ENCODE data around the gene NRL. TPM values are rescaled to one million over a fixed set of nuclear protein-coding genes. Genes with fewer than 3 reads are reported as not detected.

Gene NRL
- polyA plus RNA-seq, 3 donors = 1.1 to 1.5 (median 1.3) TPM

- Mint-ChIP-seq H3K36me3 (no peaks in the 10 kb centered on the region), H3K4me3 (no peak overlapping the region), H3K27ac (no peak overlapping the region), H3K27me3 (ENCODE audit: low read depth in 3 of 3) (peaks cover 5 to 15% (median 15%) of the 10 kb centered on the region in 3 donors), H3K9me3 (no peaks in the 10 kb centered on the region), H3K4me1 (peaks cover 15% of the 10 kb centered on the region)
- no peak for DNase-seq
- H3K27ac ChIP-seq (ENCODE audit: low read depth in 1 of 2, low read length in 2 of 2) = no peak overlapping the region
- no peak overlapping the region for H3K4me2 ChIP-seq (replicated peaks; ENCODE audit: extremely low read depth, low read length, poor library complexity, severe bottlenecking)
- no peaks in the 10 kb centered on the region for H3K4me1 ChIP-seq (ENCODE audit: control insufficient read depth in 1 of 2, insufficient read depth in 2 of 2, low read length in 2 of 2)
- TF ChIP-seq, protein P1, sequence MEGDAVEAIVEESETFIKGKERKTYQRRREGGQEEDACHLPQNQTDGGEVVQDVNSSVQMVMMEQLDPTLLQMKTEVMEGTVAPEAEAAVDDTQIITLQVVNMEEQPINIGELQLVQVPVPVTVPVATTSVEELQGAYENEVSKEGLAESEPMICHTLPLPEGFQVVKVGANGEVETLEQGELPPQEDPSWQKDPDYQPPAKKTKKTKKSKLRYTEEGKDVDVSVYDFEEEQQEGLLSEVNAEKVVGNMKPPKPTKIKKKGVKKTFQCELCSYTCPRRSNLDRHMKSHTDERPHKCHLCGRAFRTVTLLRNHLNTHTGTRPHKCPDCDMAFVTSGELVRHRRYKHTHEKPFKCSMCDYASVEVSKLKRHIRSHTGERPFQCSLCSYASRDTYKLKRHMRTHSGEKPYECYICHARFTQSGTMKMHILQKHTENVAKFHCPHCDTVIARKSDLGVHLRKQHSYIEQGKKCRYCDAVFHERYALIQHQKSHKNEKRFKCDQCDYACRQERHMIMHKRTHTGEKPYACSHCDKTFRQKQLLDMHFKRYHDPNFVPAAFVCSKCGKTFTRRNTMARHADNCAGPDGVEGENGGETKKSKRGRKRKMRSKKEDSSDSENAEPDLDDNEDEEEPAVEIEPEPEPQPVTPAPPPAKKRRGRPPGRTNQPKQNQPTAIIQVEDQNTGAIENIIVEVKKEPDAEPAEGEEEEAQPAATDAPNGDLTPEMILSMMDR (IDR thresholded peaks at IDR 0.05) = no peak
- WGBS (ENCODE audit: insufficient coverage) = 91% methylated on average over 13 of the region's 26 CpGs
- H3K9me3 ChIP-seq (replicated peaks in 1 of 2; ENCODE audit: control insufficient read depth in 1 of 2, insufficient read depth in 1 of 2, low read length in 2 of 2) = no peaks in the 10 kb centered on the region
- H3K9ac ChIP-seq (ENCODE audit: insufficient read depth, low read length, poor library complexity, severe bottlenecking) = no peak overlapping the region
- intact Hi-C loops (cut with micrococcal nuclease) = no loop called here
- H3K36me3 ChIP-seq (replicated peaks in 1 of 2; ENCODE audit: control insufficient read depth in 1 of 2, insufficient read depth in 2 of 2, low read length in 2 of 2) = no peaks in the 10 kb centered on the region
- H2AFZ ChIP-seq (ENCODE audit: insufficient read depth, low read depth, low read length, poor library complexity, severe bottlenecking) = no peak overlapping the region
- H3K4me3 ChIP-seq (replicated peaks in 1 of 3; ENCODE audit: low read depth in 2 of 3, low read length in 3 of 3) = no peak overlapping the region
- no peaks in the 10 kb centered on the region for H4K20me1 ChIP-seq (ENCODE audit: insufficient read depth, low read length)
- H3K79me2 ChIP-seq (ENCODE audit: insufficient read depth, low read length) = no peaks in the 10 kb centered on the region
- no peaks in the 10 kb centered on the region for H3K27me3 ChIP-seq (ENCODE audit: control insufficient read depth in 2 of 2, insufficient read depth in 2 of 2, low read length in 2 of 2)
Measured at GRCh38 chr14:24072881-24073877, 41.6 kb downstream of the NRL start.

GRCh38 chr14:24072436-24072835 lies 42.3 kb downstream of the NRL start:
- no peak overlapping the region for H3K9ac ChIP-seq (ENCODE audit: insufficient read depth, low read length, poor library complexity, severe bottlenecking)

More at GRCh38 chr14:24072436-24072835, 42.3 kb downstream of the NRL start:
- Mint-ChIP-seq H3K27ac (no peak overlapping the region), H3K4me3 (no peak overlapping the region), H3K27me3 (ENCODE audit: low read depth in 3 of 3) (peaks cover 2 to 17% (median 15%) of the 10 kb centered on the region in 3 donors), H3K4me1 (peaks cover 15% of the 10 kb centered on the region), H3K36me3 (no peaks in the 10 kb centered on the region), H3K9me3 (no peaks in the 10 kb centered on the region)
- 93% methylated on average over 3 of the region's 7 CpGs for WGBS (ENCODE audit: insufficient coverage)
- Histone ChIP-seq H3K4me2 (replicated peaks; ENCODE audit: extremely low read depth, low read length, poor library complexity, severe bottlenecking) (no peak overlapping the region), H2AFZ (ENCODE audit: insufficient read depth, low read depth, low read length, poor library complexity, severe bottlenecking) (no peak overlapping the region), H4K20me1 (ENCODE audit: insufficient read depth, low read length) (no peaks in the 10 kb centered on the region), H3K27ac (ENCODE audit: low read depth in 1 of 2, low read length in 2 of 2) (no peak overlapping the region), H3K4me1 (ENCODE audit: control insufficient read depth in 1 of 2, insufficient read depth in 2 of 2, low read length in 2 of 2) (no peaks in the 10 kb centered on the region), H3K79me2 (ENCODE audit: insufficient read depth, low read length) (no peaks in the 10 kb centered on the region), H3K4me3 (replicated peaks in 1 of 3; ENCODE audit: low read depth in 2 of 3, low read length in 3 of 3) (no peak overlapping the region), H3K27me3 (ENCODE audit: control insufficient read depth in 2 of 2, insufficient read depth in 2 of 2, low read length in 2 of 2) (no peaks in the 10 kb centered on the region), H3K9me3 (replicated peaks in 1 of 2; ENCODE audit: control insufficient read depth in 1 of 2, insufficient read depth in 1 of 2, low read length in 2 of 2) (no peaks in the 10 kb centered on the region), H3K36me3 (replicated peaks in 1 of 2; ENCODE audit: control insufficient read depth in 1 of 2, insufficient read depth in 2 of 2, low read length in 2 of 2) (no peaks in the 10 kb centered on the region)
- DNase-seq = no peak
- intact Hi-C loops (cut with micrococcal nuclease) = no loop called here
- TF ChIP-seq, protein P1 (IDR thresholded peaks at IDR 0.05) = no peak

Data from CD14-positive monocyte (primary cell).